ENCODE data around the gene ATXN7L3B. TPM values are rescaled to one million over a fixed set of nuclear protein-coding genes. Genes with fewer than 3 reads are reported as not detected.

Gene ATXN7L3B
- total and polyA plus RNA-seq, 2 experiments from 2014 or later, result 14.0 to 40.8 TPM

- TF ChIP-seq ZNF462 (CRISPR knock-in tag; IDR thresholded peaks at IDR 0.05) (no peak), STAT1 (IDR thresholded peaks at IDR 0.05; ENCODE audit: unreplicated experiment) (no peak), ETS1 (IDR thresholded peaks at IDR 0.05) (no peak)
Measured at GRCh38 chr12:74491374-74491773, 46.3 kb upstream of the ATXN7L3B start (continued).

- H3K27ac Mint-ChIP-seq, result no peak overlapping the region
- H3K27ac ChIP-seq (ENCODE audit: low read depth), result no peak overlapping the region
- no peak for TF ChIP-seq ZNF462 (CRISPR knock-in tag; IDR thresholded peaks at IDR 0.05)
- no peak for TF ChIP-seq CREB1 (CRISPR knock-in tag; IDR thresholded peaks at IDR 0.05; ENCODE audit: low read depth)
- no peak for TF ChIP-seq JUNB (IDR thresholded peaks at IDR 0.05; ENCODE audit: unreplicated experiment)
- TF ChIP-seq ZNF114 (CRISPR knock-in tag; IDR thresholded peaks at IDR 0.05), result no peak
- no peak for TF ChIP-seq ETS1 (IDR thresholded peaks at IDR 0.05)
Measured at GRCh38 chr12:74499192-74499591, 38.4 kb upstream of the ATXN7L3B start.

More at GRCh38 chr12:74499192-74499591, 38.4 kb upstream of the ATXN7L3B start:
- Mint-ChIP-seq H3K9me3 (peaks cover 3% of the 10 kb centered on the region; the same call in 1 of the 3 replicates), H3K36me3 (ENCODE audit: low read depth) (peaks cover 3% of the 10 kb centered on the region; the same call in 1 of the 3 replicates), H3K4me1 (no peaks in the 10 kb centered on the region), H3K4me3 (no peak overlapping the region), H3K27me3 (ENCODE audit: insufficient read depth, low read depth, poor library complexity) (no peaks in the 10 kb centered on the region)
- H3K4me1 ChIP-seq (ENCODE audit: insufficient read depth), result no peaks in the 10 kb centered on the region
- H3K27me3 ChIP-seq (ENCODE audit: insufficient read depth), result no peaks in the 10 kb centered on the region
- H3K4me2 ChIP-seq, result no peak overlapping the region
- no peak for ATAC-seq
- H2AFZ ChIP-seq, result no peak overlapping the region
- H3K9me2 ChIP-seq (ENCODE audit: insufficient read depth), result no peaks in the 10 kb centered on the region
- no peaks in the 10 kb centered on the region for H4K20me1 ChIP-seq (replicated peaks; ENCODE audit: insufficient read depth)
- H3F3A ChIP-seq (replicated peaks; ENCODE audit: low read depth), result no peaks in the 10 kb centered on the region
- H3K79me2 ChIP-seq (replicated peaks; ENCODE audit: insufficient read depth), result no peaks in the 10 kb centered on the region
- no peak overlapping the region for H3K4me3 ChIP-seq
- no peaks in the 10 kb centered on the region for H3K36me3 ChIP-seq (ENCODE audit: insufficient read depth)
- DNase-seq (ENCODE audit: low spot score), result no peak

Measured in GM23338 (cell line).